HG02678 (cell line): Measurements from ENCODE around the gene AGBL1.
"Not testable (repeated sequence)": the region's sequence is repeated elsewhere in the genome, so short reads cannot be mapped to it uniquely, and the experiment has no call there.

Experiments used
- ATAC-seq: cut with Tn5 transposase; IDR thresholded peaks from one replicate; pipeline ENCODE4 v1.9.1; 2021; ENCODE audit warnings: mild to moderate bottlenecking, moderate library complexity; ENCODE audit not compliant: unreplicated experiment

Gene AGBL1

DNA sequence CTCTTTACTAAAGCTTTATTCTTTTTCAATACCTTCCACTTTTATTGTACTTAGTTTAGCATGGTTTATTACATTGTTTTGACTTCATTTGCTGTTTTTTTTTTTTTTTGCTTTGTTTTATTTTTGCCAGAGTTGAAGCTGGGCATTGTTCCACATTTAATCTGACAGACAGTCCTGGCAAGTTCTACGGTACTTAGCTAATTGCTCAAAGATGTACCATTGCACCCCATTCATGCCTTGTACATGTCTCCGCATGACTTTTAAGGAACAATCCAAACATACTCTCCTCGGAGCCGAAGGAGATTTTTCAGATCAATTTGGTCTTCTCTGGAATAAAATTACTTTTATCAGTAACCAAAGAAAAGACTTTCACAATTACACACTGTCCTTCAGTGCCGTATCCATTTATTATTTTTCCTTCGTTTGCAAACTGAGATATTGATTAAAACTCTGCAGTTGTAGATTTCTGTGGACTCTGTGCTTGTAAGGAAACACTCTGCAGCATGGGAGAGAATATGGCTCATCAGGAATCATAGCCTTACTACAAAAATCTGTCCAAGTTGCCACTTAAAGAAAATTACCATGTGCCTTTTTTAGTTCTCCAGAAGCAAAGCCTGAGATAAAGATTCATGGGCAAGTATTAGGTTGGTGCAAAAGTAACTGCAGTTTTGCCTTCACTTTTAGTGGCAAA, 952.0 kb downstream of the AGBL1 start:
- ATAC-seq, result no peak

DNA sequence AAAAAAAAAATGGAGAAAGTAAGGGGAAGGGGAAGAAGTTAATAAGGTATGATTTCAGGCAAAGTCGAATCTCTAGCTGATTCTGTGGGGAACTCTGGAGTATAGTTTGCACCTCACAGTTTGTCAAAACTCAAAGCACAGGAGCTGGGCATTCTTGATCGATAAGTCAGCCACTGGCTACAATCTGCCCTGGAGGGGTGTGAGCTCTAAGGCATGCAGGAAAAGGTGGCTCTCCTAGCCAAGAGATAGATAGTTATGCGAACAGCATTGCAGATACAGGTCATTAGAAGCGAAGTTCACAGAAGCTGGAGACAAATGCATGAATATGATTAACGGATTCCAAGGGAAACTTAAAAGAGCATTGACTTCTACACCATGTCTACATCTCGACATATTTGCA, 952.6 kb downstream of the AGBL1 start:
- no peak for ATAC-seq

DNA sequence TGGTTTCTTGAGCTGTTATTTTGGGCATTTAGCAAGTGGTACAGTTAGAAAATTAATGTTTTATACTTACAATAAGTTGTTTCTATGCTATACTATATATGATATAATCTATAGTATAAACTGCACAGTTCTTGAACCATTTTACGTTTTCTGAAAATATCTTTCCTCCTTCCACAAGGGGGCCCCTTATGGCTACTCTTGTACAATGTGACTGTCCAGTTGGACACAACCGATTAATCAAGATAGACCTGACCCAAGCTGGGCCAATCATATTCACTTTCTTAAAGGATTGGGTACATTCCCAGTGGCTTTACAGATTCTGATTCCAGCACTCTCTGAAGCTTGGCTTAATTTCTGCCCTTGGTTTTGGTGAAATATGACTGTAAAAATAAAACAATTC, 953.4 kb downstream of the AGBL1 start:
- no peak for ATAC-seq

DNA sequence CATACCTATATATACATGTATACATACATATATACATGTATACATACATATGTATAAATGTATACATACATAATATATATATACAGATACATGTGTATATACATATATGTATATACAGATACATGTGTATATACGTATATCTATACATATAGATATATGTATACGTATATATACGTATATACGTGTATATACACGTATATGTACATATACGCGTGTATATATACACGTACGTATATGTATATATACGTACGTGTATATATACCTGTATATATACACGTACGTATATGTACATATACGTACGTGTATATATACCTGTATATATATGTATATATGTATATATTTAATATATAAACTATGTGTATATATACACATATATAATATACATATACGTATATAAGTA, 955.2 kb downstream of the AGBL1 start:
- ATAC-seq, result no peak

DNA sequence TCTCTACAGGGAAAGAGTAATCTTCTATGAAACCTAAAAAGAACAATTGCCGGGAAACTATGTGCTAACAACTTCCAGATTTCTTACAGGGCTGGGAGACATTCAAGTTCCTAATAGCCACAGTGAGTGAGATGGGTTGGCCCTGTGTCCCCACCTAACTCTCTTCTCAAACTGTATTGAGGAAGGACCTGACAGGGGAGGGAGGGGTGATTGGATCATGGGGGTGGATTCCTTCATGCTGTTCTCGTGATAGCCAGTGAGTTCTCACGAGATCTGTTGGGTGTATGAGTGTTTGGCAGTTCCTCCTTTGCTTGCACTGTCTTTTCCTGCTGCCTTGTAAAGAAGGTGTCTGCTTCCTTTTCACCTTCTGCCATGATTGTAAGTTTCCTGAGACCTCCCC, 958.7 kb downstream of the AGBL1 start:
- no peak for ATAC-seq

DNA sequence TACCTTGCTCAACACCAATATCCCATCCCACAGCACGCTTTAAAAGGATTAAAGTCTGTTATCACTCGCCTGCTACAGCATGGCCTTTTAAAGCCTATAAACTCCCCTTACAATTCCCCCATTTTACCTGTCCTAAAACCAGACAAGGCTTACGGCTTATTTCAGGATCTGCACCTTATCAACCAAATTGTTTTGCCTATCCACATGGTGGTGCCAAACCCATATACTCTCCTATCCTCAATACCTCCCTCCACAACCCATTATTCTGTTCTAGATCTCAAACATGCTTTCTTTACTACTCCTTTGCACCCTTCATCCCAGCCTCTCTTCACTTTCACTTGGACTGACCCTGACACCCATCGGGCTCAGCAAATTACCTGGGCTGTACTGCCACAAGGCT, 962.9 kb downstream of the AGBL1 start:
- ATAC-seq, result not testable (repeated sequence)

DNA sequence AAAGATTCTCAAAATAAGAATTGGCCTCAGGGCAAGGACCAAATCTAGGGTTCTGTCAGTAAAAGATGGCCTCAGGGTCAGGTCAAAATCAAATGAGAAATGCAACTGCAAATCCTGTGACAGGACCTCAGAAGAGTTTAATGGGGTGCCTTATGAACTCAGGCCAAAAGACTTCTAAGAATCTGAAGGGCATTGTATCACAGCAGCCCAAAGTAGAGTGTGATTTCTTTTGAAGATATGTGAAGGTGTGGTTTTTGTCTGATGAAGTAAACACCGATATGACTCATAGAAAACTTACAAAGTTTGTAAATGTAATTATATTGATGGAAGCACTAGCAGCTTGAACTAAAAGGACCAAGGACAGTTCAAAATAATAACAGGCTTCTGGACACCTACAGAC, 966.1 kb downstream of the AGBL1 start:
- ATAC-seq, result no peak

DNA sequence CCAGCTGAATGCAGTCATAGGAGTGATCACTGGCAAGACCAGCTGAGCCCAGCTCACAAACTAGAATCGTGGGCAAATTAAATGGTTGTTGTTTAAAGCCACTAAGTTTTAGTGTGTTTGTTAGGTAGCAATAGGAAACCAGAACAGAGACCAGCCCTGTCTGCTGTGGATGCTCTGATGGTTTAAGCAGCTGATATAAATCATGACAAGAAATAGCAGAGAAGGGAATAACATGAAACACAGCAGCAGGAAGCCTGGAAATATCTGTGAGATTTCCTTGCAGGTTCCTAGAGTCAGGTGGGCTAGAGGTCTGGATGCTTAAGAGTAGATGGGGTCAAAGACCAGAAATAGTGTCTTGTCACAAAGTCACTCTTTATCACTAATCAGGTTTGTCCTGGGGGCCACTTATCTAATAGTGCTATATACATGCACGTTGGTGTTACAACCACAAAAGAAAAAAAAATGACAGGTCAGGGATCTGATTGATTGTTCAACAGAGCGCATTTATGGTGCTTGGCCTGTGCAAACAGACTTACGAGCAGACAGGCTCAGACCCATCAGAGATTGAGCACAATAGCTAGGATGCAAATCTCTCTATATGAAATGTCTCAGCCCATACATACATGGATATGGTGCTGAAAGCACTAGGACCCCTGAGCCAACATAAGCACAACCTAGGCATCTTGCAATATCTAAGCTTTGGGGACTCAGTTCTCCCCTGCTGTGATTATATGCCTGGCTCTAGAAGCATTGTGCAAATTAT, 967.7 kb downstream of the AGBL1 start:
- ATAC-seq, result no peak
